NCI-H2171 treated with DMSO at 0.1 percent for 48 hours (cell line): ENCODE measurements around the gene STIL.

Experiments used
- DNase-seq: peaks from one replicate; lab custom pipeline; 2025; lab: John Stamatoyannopoulos, UW

Gene STIL

GRCh38 chr1:47235241-47235681, 78.7 kb downstream of the STIL start:
- DNase-seq, result no peak

GRCh38 chr1:47233186-47233585, 80.8 kb downstream of the STIL start:
- DNase-seq, result no peak

GRCh38 chr1:47232187-47232874, 81.6 kb downstream of the STIL start, which contains the start of gene TAL1:
TSS of gene TAL1 (minus strand) at chr1:47232225. CDS start at chr1:47225888, 6,337 bp downstream.
- no peak for DNase-seq

GRCh38 chr1:47231301-47232186, 82.4 kb downstream of the STIL start:
- no peak for DNase-seq

GRCh38 chr1:47230692-47231300, 83.2 kb downstream of the STIL start:
- no peak for DNase-seq

GRCh38 chr1:47229886-47230691, 83.9 kb downstream of the STIL start:
- DNase-seq, result no peak

- DNase-seq, result no peak
These were observed 84.7 kb downstream of the STIL start for GRCh38 chr1:47229031-47229885.

GRCh38 chr1:47228644-47229030, 85.3 kb downstream of the STIL start:
- no peak for DNase-seq

- DNase-seq, result no peak
These were observed 86.4 kb downstream of the STIL start for GRCh38 chr1:47227341-47228232.

GRCh38 chr1:47226839-47227215, 87.1 kb downstream of the STIL start:
- no peak for DNase-seq

- no peak for DNase-seq
These were observed 87.7 kb downstream of the STIL start for GRCh38 chr1:47226121-47226838.

GRCh38 chr1:47225430-47226100, 88.4 kb downstream of the STIL start:
- DNase-seq, result no peak

- DNase-seq, result no peak
These were observed 89.1 kb downstream of the STIL start for GRCh38 chr1:47224676-47225399.

- no peak for DNase-seq
These were observed 89.8 kb downstream of the STIL start for GRCh38 chr1:47223921-47224675.

- DNase-seq, result no peak
These were observed 90.6 kb downstream of the STIL start for GRCh38 chr1:47223174-47223920.

- DNase-seq, result no peak
These were observed 91.5 kb downstream of the STIL start for GRCh38 chr1:47222476-47222875.
